A549 (cell line): Measurements from ENCODE around the gene C16orf54.
"Not testable (repeated sequence)": the region's sequence is repeated elsewhere in the genome, so short reads cannot be mapped to it uniquely, and the experiment has no call there.

Source experiments
- CEBPB ChIP-seq, 2 experiments: fragments of >200 bp in 1 of 2; sonication (Bioruptor Twin) in 1 of 2; formaldehyde crosslinking in 1 of 2; IDR thresholded peaks; 2 replicates each; pipeline ENCODE4 v1.6.1; 2012 to 2016
- ELK1 ChIP-seq: fragments of 150-350 bp; IDR thresholded peaks from 2 replicates; pipeline ENCODE4 v1.6.1; 2014; ENCODE audit warnings: low read depth, mild to moderate bottlenecking, low read length
- EP300 ChIP-seq, 2 experiments: fragments of >200 bp; sonication (Bioruptor Twin); formaldehyde crosslinking; IDR thresholded peaks; 2 replicates in 1 of 2; 3 replicates in 1 of 2; pipeline ENCODE4 v1.6.1; 2016 to 2017
- JUN ChIP-seq, 2 experiments: fragments of >200 bp; sonication (Bioruptor Twin); formaldehyde crosslinking; IDR thresholded peaks; 2 replicates in 1 of 2; 3 replicates in 1 of 2; pipeline ENCODE4 v1.6.1; 2016 to 2017
- MAX ChIP-seq: IDR thresholded peaks from 2 replicates; pipeline ENCODE4 v1.6.1; 2012
- POLR2A ChIP-seq: IDR thresholded peaks from 2 replicates; pipeline ENCODE4 v1.6.1; 2012; ENCODE audit warnings: mild to moderate bottlenecking, low read length
- RAD21 ChIP-seq, 2 experiments: fragments of >200 bp in 1 of 2; sonication (Bioruptor Twin) in 1 of 2; formaldehyde crosslinking in 1 of 2; IDR thresholded peaks in 1 of 2; conservative IDR thresholded peaks in 1 of 2; 2 replicates in 1 of 2; 3 replicates in 1 of 2; pipeline ENCODE4 v1.6.1; 2012 to 2018; ENCODE audit warnings: inconsistent platforms in 1 of 2
- RFX5 ChIP-seq: fragments of 450-650 bp; IDR thresholded peaks from 2 replicates; pipeline ENCODE4 v1.7.1; 2014; ENCODE audit warnings: antibody characterized with exemption, mild to moderate bottlenecking, moderate library complexity
- SMC3 ChIP-seq: fragments of >200 bp; sonication (Bioruptor Twin); formaldehyde crosslinking; IDR thresholded peaks from 3 replicates; pipeline ENCODE4 v1.6.1; 2018; ENCODE audit warnings: inconsistent platforms
- USF2 ChIP-seq: fragments of 450-650 bp; IDR thresholded peaks from 2 replicates; pipeline ENCODE4 v1.6.1; 2014; ENCODE audit warnings: antibody characterized with exemption
- TF ChIP-seq, protein P1 (sequence below): fragments of >200 bp; sonication (Bioruptor Twin); formaldehyde crosslinking; IDR thresholded peaks from 3 replicates; pipeline ENCODE4 v1.5.1; 2016
- TF ChIP-seq, protein P2 (sequence below): fragments of 200-600 bp; sonication (generic); IDR thresholded peaks from 2 replicates; pipeline ENCODE4 v1.6.1; 2016; ENCODE audit warnings: antibody characterized with exemption, mild to moderate bottlenecking, moderate library complexity

DNA sequence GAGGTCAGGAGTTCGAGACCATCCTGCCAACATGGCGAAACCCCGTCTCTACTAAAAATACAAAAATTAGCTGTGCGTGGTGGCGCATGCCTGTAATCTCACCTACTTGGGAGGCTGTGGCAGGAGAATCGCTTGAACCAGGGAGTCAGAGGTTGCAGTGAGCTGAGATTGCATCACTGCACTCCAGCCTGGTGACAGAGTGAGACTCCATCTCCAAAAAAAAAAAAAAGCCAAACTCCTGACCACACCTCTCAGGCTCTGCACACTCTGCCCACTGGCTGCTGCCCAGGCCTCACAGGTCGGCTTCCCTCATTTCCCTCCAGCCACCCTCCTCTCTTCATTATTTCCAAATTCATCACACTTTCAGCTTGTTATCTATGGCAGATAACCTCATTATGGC is 26.5 kb upstream of the C16orf54 start:
- TF ChIP-seq POLR2A; USF2; EP300 (IDR thresholded peaks at IDR 0.05); RFX5; SMC3; CEBPB (IDR thresholded peaks at IDR 0.05); ELK1; MAX; RAD21 (conservative IDR thresholded peaks at IDR 0.05 in 1 of 2, IDR thresholded peaks at IDR 0.05 in 1 of 2); JUN (IDR thresholded peaks at IDR 0.05): not testable (repeated sequence)
- TF ChIP-seq, protein P1, sequence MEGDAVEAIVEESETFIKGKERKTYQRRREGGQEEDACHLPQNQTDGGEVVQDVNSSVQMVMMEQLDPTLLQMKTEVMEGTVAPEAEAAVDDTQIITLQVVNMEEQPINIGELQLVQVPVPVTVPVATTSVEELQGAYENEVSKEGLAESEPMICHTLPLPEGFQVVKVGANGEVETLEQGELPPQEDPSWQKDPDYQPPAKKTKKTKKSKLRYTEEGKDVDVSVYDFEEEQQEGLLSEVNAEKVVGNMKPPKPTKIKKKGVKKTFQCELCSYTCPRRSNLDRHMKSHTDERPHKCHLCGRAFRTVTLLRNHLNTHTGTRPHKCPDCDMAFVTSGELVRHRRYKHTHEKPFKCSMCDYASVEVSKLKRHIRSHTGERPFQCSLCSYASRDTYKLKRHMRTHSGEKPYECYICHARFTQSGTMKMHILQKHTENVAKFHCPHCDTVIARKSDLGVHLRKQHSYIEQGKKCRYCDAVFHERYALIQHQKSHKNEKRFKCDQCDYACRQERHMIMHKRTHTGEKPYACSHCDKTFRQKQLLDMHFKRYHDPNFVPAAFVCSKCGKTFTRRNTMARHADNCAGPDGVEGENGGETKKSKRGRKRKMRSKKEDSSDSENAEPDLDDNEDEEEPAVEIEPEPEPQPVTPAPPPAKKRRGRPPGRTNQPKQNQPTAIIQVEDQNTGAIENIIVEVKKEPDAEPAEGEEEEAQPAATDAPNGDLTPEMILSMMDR: not testable (repeated sequence)
- TF ChIP-seq, protein P2, sequence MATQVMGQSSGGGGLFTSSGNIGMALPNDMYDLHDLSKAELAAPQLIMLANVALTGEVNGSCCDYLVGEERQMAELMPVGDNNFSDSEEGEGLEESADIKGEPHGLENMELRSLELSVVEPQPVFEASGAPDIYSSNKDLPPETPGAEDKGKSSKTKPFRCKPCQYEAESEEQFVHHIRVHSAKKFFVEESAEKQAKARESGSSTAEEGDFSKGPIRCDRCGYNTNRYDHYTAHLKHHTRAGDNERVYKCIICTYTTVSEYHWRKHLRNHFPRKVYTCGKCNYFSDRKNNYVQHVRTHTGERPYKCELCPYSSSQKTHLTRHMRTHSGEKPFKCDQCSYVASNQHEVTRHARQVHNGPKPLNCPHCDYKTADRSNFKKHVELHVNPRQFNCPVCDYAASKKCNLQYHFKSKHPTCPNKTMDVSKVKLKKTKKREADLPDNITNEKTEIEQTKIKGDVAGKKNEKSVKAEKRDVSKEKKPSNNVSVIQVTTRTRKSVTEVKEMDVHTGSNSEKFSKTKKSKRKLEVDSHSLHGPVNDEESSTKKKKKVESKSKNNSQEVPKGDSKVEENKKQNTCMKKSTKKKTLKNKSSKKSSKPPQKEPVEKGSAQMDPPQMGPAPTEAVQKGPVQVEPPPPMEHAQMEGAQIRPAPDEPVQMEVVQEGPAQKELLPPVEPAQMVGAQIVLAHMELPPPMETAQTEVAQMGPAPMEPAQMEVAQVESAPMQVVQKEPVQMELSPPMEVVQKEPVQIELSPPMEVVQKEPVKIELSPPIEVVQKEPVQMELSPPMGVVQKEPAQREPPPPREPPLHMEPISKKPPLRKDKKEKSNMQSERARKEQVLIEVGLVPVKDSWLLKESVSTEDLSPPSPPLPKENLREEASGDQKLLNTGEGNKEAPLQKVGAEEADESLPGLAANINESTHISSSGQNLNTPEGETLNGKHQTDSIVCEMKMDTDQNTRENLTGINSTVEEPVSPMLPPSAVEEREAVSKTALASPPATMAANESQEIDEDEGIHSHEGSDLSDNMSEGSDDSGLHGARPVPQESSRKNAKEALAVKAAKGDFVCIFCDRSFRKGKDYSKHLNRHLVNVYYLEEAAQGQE: not testable (repeated sequence)
